Sciatic nerve (tissue), 2 donors: ENCODE data around the gene ULBP1. TPM values are rescaled to one million over a fixed set of nuclear protein-coding genes. Genes with fewer than 3 reads are reported as not detected.
A peak's percentile ranks its signal among the peaks of the same experiment; 100 is the strongest.
"Not testable (repeated sequence)": the region's sequence is repeated elsewhere in the genome, so short reads cannot be mapped to it uniquely, and the experiment has no call there.

ENCODE experiments used
- ATAC-seq: fragments of 200-7000 bp; cut with Tn5 transposase; one replicate; pipeline ENCODE4 v1.9.1; 2020; ENCODE audit warnings: mild to moderate bottlenecking, moderate library complexity
- DNase-seq: peaks from one replicate; pipeline ENCODE4 v3.0.0-alpha.2; 2020; ENCODE audit warnings: low spot score
- intact Hi-C: fragments of 100-400 bp; cut with DNase I; formaldehyde crosslinking; loops from one replicate; pipeline ENCODE4 v1.14.2; 2022
- total RNA-seq: library from RNA; stranded (reverse); fragmentation: NEBNext Ultra II Directional; extraction: Animal tissue kit (Norgen Biotek cat#: 25700); gene quantifications from one replicate; pipeline ENCODE4 v1.2.1, GENCODE V29; 2021
- donor health status: DM: no; HTN: no; CAD: no.
- donor health status: DM: no; HTN: no; CAD: no.

The ULBP1 gene
- total RNA-seq, 1 donor from 2014 or later, result not detected

GRCh38 chr6:150014623-150015280 lies 51.0 kb downstream of the ULBP1 start:
- intact Hi-C loops, DNase-seq, ATAC-seq: not testable (repeated sequence)

GRCh38 chr6:150015281-150016001 lies 51.7 kb downstream of the ULBP1 start:
- intact Hi-C loops, result loop anchor here (2.0 kb wide), 1 partner anchor 81 kb away; no protein-coding TSS in a partner anchor
- ATAC-seq, result not testable (repeated sequence)

GRCh38 chr6:150016324-150017185 lies 52.8 kb downstream of the ULBP1 start:
- intact Hi-C loops, result loop anchor here (2.0 kb wide), 1 partner anchor 82 kb away; no protein-coding TSS in a partner anchor
- ATAC-seq (peak; percentile 74), DNase-seq (no peak)

More at GRCh38 chr6:150015281-150016001, 51.7 kb downstream of the ULBP1 start:
- not testable (repeated sequence) for DNase-seq

- ATAC-seq, DNase-seq: not testable (repeated sequence)
- intact Hi-C loops, result loop anchor here (2.0 kb wide), 1 partner anchor 82 kb away; no protein-coding TSS in a partner anchor
These were observed 53.4 kb downstream of the ULBP1 start for GRCh38 chr6:150017186-150017521.

GRCh38 chr6:150018846-150019580 lies 55.3 kb downstream of the ULBP1 start:
- ATAC-seq (no peak), DNase-seq (peak; percentile 33)
- intact Hi-C loops, result no loop called here

- DNase-seq, ATAC-seq, intact Hi-C loops: not testable (repeated sequence)
These were observed 58.1 kb downstream of the ULBP1 start for GRCh38 chr6:150021870-150022269.

Other genes starting within 250 kb of the ULBP1 start
- gene LATS1, start 245.8 kb upstream of the ULBP1 start, total RNA-seq, result 41.5 TPM
- 28.4 TPM for gene NUP43, start 217.4 kb upstream of the ULBP1 start, total RNA-seq
- 97.7 TPM for gene PCMT1, start 214.2 kb upstream of the ULBP1 start, total RNA-seq
- 34.0 TPM for gene LRP11, start 99.6 kb upstream of the ULBP1 start, total RNA-seq
- 0.80 TPM for gene RAET1E, start 65.8 kb upstream of the ULBP1 start, total RNA-seq
- 0.53 TPM for gene RAET1G, start 40.8 kb upstream of the ULBP1 start, total RNA-seq
- gene ULBP2, start 21.9 kb upstream of the ULBP1 start, total RNA-seq, result 0.27 TPM
- gene RAET1L, start 61.6 kb downstream of the ULBP1 start, total RNA-seq, result not detected
- gene ULBP3, start 105.2 kb downstream of the ULBP1 start, total RNA-seq, result 2.9 TPM
- gene PPP1R14C, start 179.1 kb downstream of the ULBP1 start, total RNA-seq, result 0.27 TPM